GM19328 (cell line): Measurements from ENCODE around the gene RFX7.
A peak's percentile ranks its signal among the peaks of the same experiment; 100 is the strongest.
"Not testable (repeated sequence)": the region's sequence is repeated elsewhere in the genome, so short reads cannot be mapped to it uniquely, and the experiment has no call there.

Experiments
- ATAC-seq: cut with Tn5 transposase; IDR thresholded peaks from one replicate; pipeline ENCODE4 v1.9.1; 2021; ENCODE audit warnings: mild to moderate bottlenecking, moderate library complexity; ENCODE audit not compliant: unreplicated experiment

Gene RFX7

DNA sequence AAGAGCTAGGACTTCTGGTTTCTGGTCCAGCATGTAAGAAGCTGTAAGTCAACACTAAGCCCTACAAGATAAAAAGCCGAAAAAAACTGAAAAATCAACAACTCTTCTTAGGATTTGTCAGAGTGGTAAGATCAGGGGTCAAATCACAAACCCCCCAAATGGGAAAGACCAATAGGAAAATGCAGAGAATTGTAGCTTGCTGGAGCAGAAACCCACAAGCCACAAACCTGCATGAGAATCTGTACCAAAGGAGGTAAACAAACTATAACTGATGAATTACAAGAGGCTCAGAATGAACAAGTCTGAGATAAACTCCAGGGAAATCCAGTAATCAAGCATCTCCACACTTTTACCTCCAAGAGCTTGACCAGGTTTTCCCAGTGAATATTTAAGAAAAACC, 36.0 kb downstream of the RFX7 start:
- ATAC-seq, result no peak

GRCh38 chr15:56207092-56207491, 36.6 kb downstream of the RFX7 start:
- peak; percentile 51 for ATAC-seq

- ATAC-seq, result no peak
These were observed 38.4 kb downstream of the RFX7 start for GRCh38 chr15:56205061-56205876.

- ATAC-seq, result not testable (repeated sequence)
These were observed 40.3 kb downstream of the RFX7 start for GRCh38 chr15:56203312-56203922.

GRCh38 chr15:56202701-56203100, 41.0 kb downstream of the RFX7 start:
- no peak for ATAC-seq

DNA sequence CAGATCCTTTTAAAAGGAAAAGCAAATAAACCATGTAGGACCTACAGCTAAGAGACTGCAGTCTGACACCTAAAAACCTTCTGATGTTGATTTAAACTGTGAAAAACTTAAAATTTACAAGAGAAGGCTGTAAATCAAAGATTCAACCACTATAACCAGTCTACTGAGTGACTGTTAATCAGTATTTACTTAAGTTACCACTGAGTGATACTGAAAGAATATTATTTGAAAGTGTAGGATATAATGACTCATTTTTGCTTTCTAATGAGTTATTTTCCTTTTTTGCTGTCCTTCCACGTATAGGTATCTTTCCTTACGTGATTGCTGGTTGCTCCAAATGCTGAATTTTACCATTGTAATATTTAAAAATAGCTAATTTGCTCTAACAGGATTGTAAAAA, 44.6 kb downstream of the RFX7 start:
- ATAC-seq, result no peak

DNA sequence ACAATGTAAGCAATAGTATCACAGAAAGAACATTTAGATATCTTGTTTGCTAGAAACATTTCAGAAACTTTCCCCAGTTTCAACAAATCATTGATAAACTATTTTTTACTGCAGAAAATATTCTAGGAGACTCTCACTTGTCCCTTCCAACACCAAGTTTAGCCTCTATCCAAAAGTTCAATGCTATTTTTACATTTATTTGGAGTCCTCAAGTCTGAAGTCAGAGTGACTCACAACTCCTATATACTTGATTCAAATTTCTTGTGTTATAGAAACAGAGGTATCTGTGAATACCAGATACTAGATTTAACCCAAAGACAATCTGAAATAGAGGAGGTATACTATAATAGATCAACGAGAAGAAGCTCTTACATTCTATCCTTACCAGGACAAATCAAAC, 49.6 kb downstream of the RFX7 start:
- no peak for ATAC-seq

GRCh38 chr15:56192659-56193442, 50.8 kb downstream of the RFX7 start:
- ATAC-seq, result no peak

- no peak for ATAC-seq
These were observed 56.0 kb downstream of the RFX7 start for GRCh38 chr15:56187665-56188064.

DNA sequence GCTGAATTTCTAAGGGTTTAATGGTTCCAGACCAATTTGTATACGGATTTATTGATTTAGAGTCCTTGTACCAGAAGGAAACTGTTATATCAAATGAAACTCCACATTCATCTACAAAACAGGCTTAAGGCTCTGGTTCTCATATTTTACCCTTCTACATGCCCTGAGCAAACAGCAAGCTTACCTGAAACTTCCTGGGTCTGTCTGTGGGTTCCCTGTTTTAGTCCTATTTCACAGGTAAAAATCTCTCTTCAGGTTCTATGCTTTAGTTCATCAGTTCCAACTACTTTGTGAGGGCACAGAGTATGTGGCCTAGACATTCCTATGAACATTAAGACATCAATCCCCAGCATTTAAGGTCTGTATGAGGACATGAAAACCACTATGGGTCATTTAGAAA, 57.7 kb downstream of the RFX7 start:
- ATAC-seq, result no peak

DNA sequence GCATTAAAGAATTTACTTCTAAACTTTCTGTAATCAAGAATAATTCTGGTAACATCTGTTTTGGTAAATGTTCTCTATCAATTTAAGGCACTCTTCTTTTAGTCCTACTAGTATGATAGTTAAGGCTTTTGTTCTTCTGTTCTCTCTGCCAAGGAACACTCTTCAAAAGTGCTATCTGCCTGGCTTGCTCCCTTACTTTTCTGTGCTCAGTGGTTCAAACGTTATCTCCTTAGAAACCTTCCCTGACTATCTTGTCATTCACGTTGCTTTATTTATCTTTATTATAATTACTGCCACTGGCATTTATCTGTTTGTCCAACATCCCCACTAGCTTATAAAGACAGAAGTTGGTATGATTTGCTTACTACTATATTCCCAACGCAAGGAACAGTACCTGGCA, 59.2 kb downstream of the RFX7 start:
- no peak for ATAC-seq

DNA sequence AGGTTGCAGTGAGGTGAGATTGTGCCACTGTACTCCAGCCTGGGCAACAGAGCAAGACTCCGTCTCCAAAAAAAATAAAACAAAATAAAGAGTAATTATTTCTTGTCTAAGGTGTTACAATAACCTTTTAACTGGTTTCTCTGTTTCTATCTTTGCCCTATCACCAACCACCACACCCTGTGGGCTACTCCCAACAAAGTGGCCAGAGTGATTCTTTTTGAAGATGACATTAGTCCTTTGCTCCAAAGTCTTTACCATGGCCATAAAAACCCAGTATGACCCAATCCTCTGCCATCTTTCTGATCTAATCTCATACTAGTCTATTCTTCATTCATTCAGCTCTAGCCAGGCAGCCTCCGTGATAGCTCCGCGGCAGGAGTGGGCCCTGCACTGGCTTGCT, 62.8 kb downstream of the RFX7 start:
- ATAC-seq, result no peak

GRCh38 chr15:56176996-56177395, 66.7 kb downstream of the RFX7 start:
- no peak for ATAC-seq

- no peak for ATAC-seq
These were observed 67.9 kb downstream of the RFX7 start for GRCh38 chr15:56175788-56176187.

GRCh38 chr15:56174649-56175048, 69.0 kb downstream of the RFX7 start:
- no peak for ATAC-seq

- ATAC-seq, result no peak
These were observed 75.3 kb downstream of the RFX7 start for GRCh38 chr15:56168394-56168793.

- no peak for ATAC-seq
These were observed 78.4 kb downstream of the RFX7 start for GRCh38 chr15:56165234-56165633.

GRCh38 chr15:56160966-56161365, 82.7 kb downstream of the RFX7 start:
- no peak for ATAC-seq

GRCh38 chr15:56156877-56157276, 86.8 kb downstream of the RFX7 start:
- ATAC-seq, result no peak

DNA sequence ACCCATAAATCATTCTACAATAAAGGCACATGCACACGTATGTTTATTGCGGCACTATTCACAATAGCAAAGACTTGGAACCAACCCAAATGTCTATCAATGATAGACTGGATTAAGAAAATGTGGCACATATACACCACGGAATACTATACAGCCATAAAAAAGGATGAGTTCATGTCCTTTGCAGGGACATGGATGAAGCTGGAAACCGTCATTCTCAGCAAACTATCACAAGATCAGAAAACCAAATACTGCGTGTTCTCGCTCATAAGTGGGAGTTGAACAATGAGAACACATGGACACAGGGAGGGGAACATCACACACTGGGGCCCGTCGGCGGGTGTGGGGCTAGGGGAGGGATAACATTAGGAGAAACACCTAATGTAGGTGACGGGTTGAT, 88.4 kb downstream of the RFX7 start:
- ATAC-seq, result not testable (repeated sequence)

- not testable (repeated sequence) for ATAC-seq
These were observed 88.9 kb downstream of the RFX7 start for GRCh38 chr15:56154768-56155167.

GRCh38 chr15:56150204-56150603, 93.5 kb downstream of the RFX7 start:
- no peak for ATAC-seq
